ENCODE results near the gene MACROH2A2. TPM values are rescaled to one million over a fixed set of nuclear protein-coding genes. Genes with fewer than 3 reads are reported as not detected.

The MACROH2A2 gene
- total and polyA plus RNA-seq, 2 of the 4 experiments (the other 2 are of a cell fraction): 16.1 to 17.4 TPM

DNA sequence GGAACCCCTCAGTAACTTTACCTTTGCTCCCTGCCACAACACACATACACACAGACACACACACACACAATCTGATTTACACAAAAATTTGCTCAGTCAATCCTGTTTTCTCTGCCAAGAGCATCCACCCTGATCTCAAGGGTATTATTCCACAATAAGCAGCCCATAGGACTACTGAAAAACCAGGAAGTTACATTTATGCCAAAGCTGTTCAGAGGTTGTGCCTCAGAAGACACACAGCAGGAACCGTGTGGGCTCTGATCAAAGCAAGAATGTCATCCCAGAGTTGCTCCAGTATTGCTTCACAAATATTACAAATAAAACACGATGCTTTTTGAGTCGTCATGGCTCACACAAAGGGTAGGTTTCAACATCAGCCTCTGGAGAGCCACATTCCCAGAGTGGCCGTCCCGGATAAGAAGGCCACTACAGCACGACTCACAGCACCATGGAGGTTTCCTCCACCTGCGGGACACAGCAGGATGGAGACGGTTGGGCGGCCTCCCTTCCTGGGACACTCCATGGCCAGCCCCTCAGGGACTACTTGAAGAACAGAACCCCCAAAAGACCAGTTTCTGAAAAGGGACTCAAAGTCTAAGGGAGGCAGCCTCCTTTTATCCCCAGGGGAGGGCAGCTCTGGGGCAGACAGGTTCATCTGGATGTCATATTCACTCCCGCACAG, 78.4 kb downstream of the MACROH2A2 start:
- Histone ChIP-seq H3K36me3 (ENCODE audit: control insufficient read depth, insufficient read depth, low read length) (peaks cover 5% of the 10 kb centered on the region; the same call in 1 of the 2 replicates), H2BK120ac (ENCODE audit: low read depth, low read length) (no peak overlapping the region), H3K4me1 (ENCODE audit: control insufficient read depth, insufficient read depth, low read length) (peaks cover 17% of the 10 kb centered on the region), H3K27me3 (ENCODE audit: control insufficient read depth, insufficient read depth, low read length) (no peaks in the 10 kb centered on the region), H2BK15ac (ENCODE audit: low read depth, low read length) (no peak overlapping the region), H3K56ac (ENCODE audit: extremely low read depth, insufficient read depth, low read length) (no peak overlapping the region), H2BK20ac (ENCODE audit: low read depth, low read length) (no peak overlapping the region), H4K8ac (ENCODE audit: low read depth in 2 of 2, low read length in 2 of 2) (peak overlapping the region; percentile 11 to 32; a peak in 2 of 4 replicates), H3K4ac (ENCODE audit: low read depth, low read length) (peak overlapping the region; percentile 11; the same call in 1 of the 2 replicates), H3K9me3 (ENCODE audit: control insufficient read depth, insufficient read depth, low read length) (no peaks in the 10 kb centered on the region), H3K27ac (ENCODE audit: insufficient read depth, low read length) (peak overlapping the region; percentile 7; the same call in 1 of the 2 replicates), H2AFZ (replicated peaks; ENCODE audit: low read length, poor library complexity) (peak overlapping the region; percentile 53), H3K9ac (ENCODE audit: low read depth, low read length) (peak overlapping the region; percentile 6; the same call in 1 of the 2 replicates), H2BK5ac (ENCODE audit: low read depth, low read length, poor library complexity, severe bottlenecking) (peak overlapping the region; percentile 18), H3K14ac (replicated peaks; ENCODE audit: low read depth, low read length) (peak overlapping the region; percentile 95; the same call in 1 of the 2 replicates), H3K79me1 (ENCODE audit: low read depth in 1 of 2, low read length in 2 of 2) (peaks cover 16 to 50% of the 10 kb centered on the region in 2 experiments), H3K4me2 (ENCODE audit: low read depth, low read length) (peak overlapping the region; percentile 87), H4K91ac (ENCODE audit: insufficient read depth, low read depth, low read length) (peak overlapping the region; percentile 93; the same call in 1 of the 2 replicates), H2AK9ac (replicated peaks; ENCODE audit: low read depth, low read length, poor library complexity) (peak overlapping the region; percentile 97), H4K20me1 (ENCODE audit: insufficient read depth, low read length) (0 out of 2 replicates have a peak, but pooled peaks cover 7% of the 10 kb centered on the region), H2AK5ac (ENCODE audit: low read depth, low read length) (peak overlapping the region; percentile 86), H3K9me1 (ENCODE audit: insufficient read depth, low read length) (peaks cover 19% of the 10 kb centered on the region), H4K5ac (ENCODE audit: low read depth, low read length) (no peak overlapping the region), H3K4me3 (ENCODE audit: insufficient read depth, low read depth, low read length) (no peak overlapping the region), H3K18ac (ENCODE audit: low read depth, low read length) (no peak overlapping the region; the same call in 1 of the 2 replicates), H3K23ac (ENCODE audit: low read depth, low read length) (no peak overlapping the region)
- intact Hi-C loops (cut with micrococcal nuclease): no loop called here
- peak; percentile 19 for ATAC-seq (ENCODE audit: low read depth)
- ChIA-PET CTCF (interaction anchor here (0.9 to 1.4 kb wide), 2 partner anchors 15 kb away, joined by 6 read pairs; partner anchors contain the start of gene TYSND1), POLR2A (ENCODE audit: unreplicated experiment) (no interaction called here)
- dilution Hi-C loops (cut with HindIII; ENCODE audit: low sequenced_read_pairs, unreplicated experiment): no loop called here
- peak; percentile 71 for DNase-seq
- WGBS, 2 experiments (ENCODE audit: extremely low coverage in 2 of 2, insufficient read length in 1 of 2): 19% methylated on average over 4 of the region's 10 CpGs; no CpG with 5 or more reads in 1 of the 2 experiments
- in situ Hi-C loops (cut with MboI; ENCODE audit: low sequenced_read_pairs): loop anchor here (10.0 kb wide), 1 partner anchor 234 kb away; no protein-coding TSS in a partner anchor
- TF ChIP-seq MAFK (IDR thresholded peaks at IDR 0.05; ENCODE audit: low read depth, low read length): no peak
- peak; percentile 95 for TF ChIP-seq CEBPB (IDR thresholded peaks at IDR 0.05; ENCODE audit: low read depth, low read length)
- BruUV-seq (replicated peaks): no TSS peak
